Activated CD4-positive, alpha-beta T cell treated with anti-CD3 and anti-CD28 coated beads, Interleukin-2, amount 10 ng/mL, durations not matched to agents 7 days and 5 days (primary cell): Measurements from ENCODE around the gene ARL2BP. TPM values are rescaled to one million over a fixed set of nuclear protein-coding genes. Genes with fewer than 3 reads are reported as not detected.

Source experiments
- CTCF ChIA-PET: fragments of 350-600 bp; sonication (Branson Sonifier 250); formaldehyde crosslinking; loops from one replicate; lab custom pipeline; 2021; ENCODE audit warnings: antibody characterized with exemption; lab: Charles Lee
- POLR2A ChIA-PET: fragments of 350-600 bp; sonication (Branson Sonifier 250); formaldehyde crosslinking; loops from one replicate; lab custom pipeline; 2021; ENCODE audit warnings: antibody characterized with exemption; lab: Charles Lee
- DNase-seq: peaks from one replicate; pipeline ENCODE4 v3.0.0-alpha.2; 2020
- H3K27ac Mint-ChIP-seq: one replicate; pipeline ENCODE4 v1.8.0; 2021; ENCODE audit warnings: mild to moderate bottlenecking, moderate library complexity, mixed read lengths
- H3K27me3 Mint-ChIP-seq: one replicate; pipeline ENCODE4 v1.8.0; 2021; ENCODE audit warnings: mixed read lengths
- H3K36me3 Mint-ChIP-seq: one replicate; pipeline ENCODE4 v1.8.0; 2021; ENCODE audit warnings: low read depth, mixed read lengths
- H3K4me1 Mint-ChIP-seq: one replicate; pipeline ENCODE4 v1.8.0; 2021; ENCODE audit warnings: mixed read lengths
- H3K4me3 Mint-ChIP-seq: one replicate; pipeline ENCODE4 v1.8.0; 2021; ENCODE audit warnings: mild to moderate bottlenecking, moderate library complexity, mixed read lengths
- H3K9me3 Mint-ChIP-seq: one replicate; pipeline ENCODE4 v1.8.0; 2021; ENCODE audit warnings: mixed read lengths
- total RNA-seq, 2 experiments: library from RNA; stranded (reverse); gene quantifications; one replicate each; pipeline ENCODE4 v1.2.3, GENCODE V29; 2021

Gene ARL2BP
- total RNA-seq, 2 experiments from 2014 or later, result 35.0 to 36.7 TPM

DNA sequence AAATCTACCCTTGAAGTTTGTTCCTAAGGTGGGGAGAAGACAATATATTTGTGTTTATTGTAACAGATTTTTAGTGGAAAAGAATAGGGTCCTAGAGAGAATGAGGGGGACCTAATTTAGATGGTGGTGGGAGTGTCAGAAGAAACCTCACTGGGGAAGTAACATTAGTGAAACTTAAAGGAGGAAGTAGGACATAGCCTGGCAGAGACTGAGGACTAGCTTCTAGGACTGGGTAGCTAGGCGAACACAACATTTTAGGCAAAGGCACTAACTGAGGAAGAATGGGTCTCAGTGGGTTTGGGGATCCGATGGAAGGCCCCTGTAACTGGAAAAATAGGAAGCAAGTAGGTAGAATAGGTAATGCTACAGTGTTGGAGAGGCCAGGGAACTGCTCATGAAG is 4.2 kb upstream of the ARL2BP start:
- Mint-ChIP-seq H3K36me3 (peaks cover 27% of the 10 kb centered on the region), H3K4me1 (peaks cover 20% of the 10 kb centered on the region), H3K4me3 (no peak overlapping the region), H3K27ac (no peak overlapping the region), H3K27me3 (no peaks in the 10 kb centered on the region), H3K9me3 (no peaks in the 10 kb centered on the region)
- DNase-seq, result no peak
- ChIA-PET POLR2A (no interaction called here), CTCF (no interaction called here)

DNA sequence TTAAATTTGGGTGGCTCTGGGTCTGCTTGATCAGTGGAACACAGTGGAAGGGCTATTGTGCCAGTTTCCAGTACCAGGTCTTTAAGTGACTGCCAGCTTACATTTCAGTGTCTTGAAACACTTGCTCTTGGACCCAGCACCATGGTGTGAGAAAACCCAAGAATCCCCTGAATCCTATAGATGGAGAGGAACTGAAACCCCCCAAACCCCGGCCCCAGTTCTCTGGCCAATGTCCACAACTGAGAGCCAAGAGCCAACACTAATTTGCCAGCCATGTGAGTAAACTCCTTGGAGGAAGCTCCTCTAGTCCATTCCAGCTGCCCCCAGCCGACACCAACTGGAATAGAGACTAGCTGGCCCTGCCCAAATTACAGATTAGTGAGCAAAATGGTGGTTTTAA is 2.4 kb upstream of the ARL2BP start:
- Mint-ChIP-seq H3K9me3 (no peaks in the 10 kb centered on the region), H3K27ac (no peak overlapping the region), H3K36me3 (peaks cover 28% of the 10 kb centered on the region), H3K27me3 (no peaks in the 10 kb centered on the region), H3K4me1 (peaks cover 19% of the 10 kb centered on the region), H3K4me3 (no peak overlapping the region)
- ChIA-PET CTCF (no interaction called here), POLR2A (no interaction called here)
- DNase-seq, result no peak

DNA sequence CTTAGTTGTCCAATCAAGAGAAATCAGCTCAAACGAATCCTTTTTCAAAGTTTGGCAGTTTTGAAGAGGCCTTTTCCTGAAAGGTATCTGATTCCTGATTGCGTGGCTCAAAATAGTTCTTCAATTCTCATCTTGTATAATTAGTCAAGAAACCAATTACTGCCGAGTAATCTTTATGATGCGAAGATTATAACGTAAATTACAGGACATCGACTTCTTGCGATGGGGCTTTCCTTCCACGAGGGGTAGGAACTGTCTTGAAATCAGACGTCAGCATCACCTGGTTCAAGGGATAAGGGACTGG is 644 bp upstream of the ARL2BP start:
- DNase-seq, result no peak
- H3K4me3 Mint-ChIP-seq, result peak overlapping the region; percentile 85
- H3K27ac Mint-ChIP-seq, result peak overlapping the region; percentile 91
- peaks cover 24% of the 10 kb centered on the region for H3K36me3 Mint-ChIP-seq
- peaks cover 19% of the 10 kb centered on the region for H3K4me1 Mint-ChIP-seq
- ChIA-PET CTCF (interaction anchor here (1.3 kb wide), 1 partner anchor 487 kb away, joined by 3 read pairs; no protein-coding TSS in a partner anchor), POLR2A (no interaction called here)
- no peaks in the 10 kb centered on the region for H3K27me3 Mint-ChIP-seq
- no peaks in the 10 kb centered on the region for H3K9me3 Mint-ChIP-seq

DNA sequence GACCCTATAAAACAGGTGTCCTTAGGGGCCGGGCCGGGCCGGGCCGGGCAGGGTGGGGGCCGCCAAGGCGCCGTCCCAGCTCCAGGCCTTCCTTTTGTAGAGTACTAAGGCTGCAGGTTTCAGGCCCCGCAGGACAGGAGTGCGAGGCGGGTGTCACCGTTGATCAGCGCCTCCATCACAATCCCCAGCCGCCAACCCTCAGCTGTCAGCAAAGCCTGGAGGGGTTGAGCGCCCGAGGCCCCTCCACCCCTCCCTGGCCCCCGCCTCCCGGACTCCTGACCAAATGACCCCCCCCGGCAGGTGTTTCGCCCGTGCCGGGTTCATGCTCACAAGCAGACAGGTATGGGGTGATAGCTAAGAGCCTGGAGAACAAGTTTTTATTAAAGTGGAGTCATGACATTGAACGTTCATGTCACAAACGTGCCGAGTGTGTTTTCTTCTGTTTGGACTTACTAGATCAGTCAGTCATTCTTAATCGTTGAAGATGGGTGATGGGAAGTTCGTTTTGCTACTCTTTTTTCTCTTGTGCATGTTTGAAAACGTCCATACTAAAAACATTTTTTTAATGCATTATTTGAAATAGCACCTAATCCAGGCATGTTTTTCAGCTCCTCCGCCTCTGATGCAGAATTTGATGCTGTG is 534 bp downstream of the ARL2BP start:
- Mint-ChIP-seq H3K36me3 (peaks cover 29% of the 10 kb centered on the region), H3K4me3 (peak overlapping the region; percentile 85), H3K27me3 (no peaks in the 10 kb centered on the region), H3K27ac (peak overlapping the region; percentile 67), H3K9me3 (no peaks in the 10 kb centered on the region), H3K4me1 (peaks cover 21% of the 10 kb centered on the region)
- POLR2A ChIA-PET, result no interaction called here
- DNase-seq, result no peak
- CTCF ChIA-PET, result interaction anchor here (0.8 to 1.1 kb wide), 2 partner anchors 32 to 35 kb away, joined by 3 read pairs; no protein-coding TSS in a partner anchor

DNA sequence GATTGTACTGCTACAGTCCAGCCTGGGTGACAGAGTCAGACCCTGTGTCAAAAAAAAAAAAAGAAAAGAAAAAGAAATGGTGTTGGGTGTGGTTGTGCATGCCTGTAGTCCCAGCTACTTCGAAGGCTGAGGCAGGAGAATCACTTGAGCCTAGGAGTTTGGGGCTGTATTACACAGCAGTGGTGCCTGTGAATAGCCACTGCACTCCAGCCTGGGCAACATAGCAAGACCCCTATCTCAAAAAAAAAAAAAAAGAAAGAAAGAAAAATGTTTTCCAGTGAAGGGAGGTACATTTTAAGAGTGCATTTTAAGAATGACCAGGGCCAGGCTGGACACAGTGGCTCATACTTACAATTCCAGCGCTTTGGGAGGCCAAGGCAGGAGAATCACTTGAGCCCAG is 6.3 kb downstream of the ARL2BP start:
- ChIA-PET POLR2A (no interaction called here), CTCF (interaction anchor here (0.6 kb wide), 1 partner anchor 438 kb away, joined by 3 read pairs; no protein-coding TSS in a partner anchor)
- Mint-ChIP-seq H3K4me1 (peaks cover 2% of the 10 kb centered on the region), H3K4me3 (no peak overlapping the region), H3K9me3 (peaks cover 3% of the 10 kb centered on the region), H3K36me3 (peaks cover 45% of the 10 kb centered on the region), H3K27ac (no peak overlapping the region), H3K27me3 (no peaks in the 10 kb centered on the region)
- no peak for DNase-seq

DNA sequence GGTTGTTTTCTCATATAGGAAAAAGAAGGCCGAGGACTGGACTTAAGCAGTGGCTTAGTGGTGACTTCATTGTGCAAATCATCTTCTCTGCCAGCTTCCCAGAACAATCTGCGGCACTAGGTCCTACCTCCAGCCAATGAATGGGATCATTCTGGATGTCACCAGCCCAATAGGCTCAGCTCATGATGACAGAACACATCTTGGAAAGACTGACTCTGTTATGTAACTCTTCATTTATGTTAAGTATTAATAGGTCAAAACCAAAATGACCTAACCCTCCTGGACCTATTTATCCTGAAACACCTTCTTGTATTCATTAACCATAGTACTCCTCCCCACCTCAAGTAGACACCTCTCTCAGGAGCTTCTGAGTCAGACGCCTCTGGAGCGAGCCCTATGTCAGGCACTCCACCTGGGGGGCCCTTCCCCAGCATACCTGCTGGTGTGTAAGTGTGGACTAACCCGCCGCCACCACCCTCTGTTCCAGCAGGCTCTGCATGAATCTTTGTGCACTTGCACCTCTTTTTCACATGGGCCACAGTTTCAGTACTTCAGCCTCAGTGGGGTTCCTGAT is 7.2 kb downstream of the ARL2BP start:
- no peak overlapping the region for H3K4me3 Mint-ChIP-seq

DNA sequence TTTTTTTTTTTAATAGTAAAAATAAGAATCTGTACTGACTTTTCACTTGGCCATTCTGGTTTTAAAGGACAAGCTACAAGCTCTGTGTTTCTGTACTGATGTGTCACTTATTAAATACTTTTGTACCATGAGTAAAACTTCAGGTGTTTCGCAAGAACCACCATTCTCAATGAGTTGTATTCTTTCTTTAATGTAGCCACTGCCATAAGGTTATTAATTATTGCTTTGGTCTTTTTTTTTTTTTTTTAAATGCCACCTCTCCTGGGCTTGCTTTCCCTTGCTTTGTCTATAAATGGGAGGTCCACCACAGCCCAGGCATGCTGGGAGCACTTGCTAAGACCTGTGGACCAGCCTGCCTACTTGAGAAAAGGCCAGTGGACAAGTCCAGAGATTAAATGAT is 8.4 kb downstream of the ARL2BP start:
- H3K27ac Mint-ChIP-seq, result no peak overlapping the region
- H3K36me3 Mint-ChIP-seq, result peaks cover 35% of the 10 kb centered on the region
- H3K27me3 Mint-ChIP-seq, result no peaks in the 10 kb centered on the region
- ChIA-PET CTCF (no interaction called here), POLR2A (interaction anchor here (0.6 kb wide), 1 partner anchor 160 kb away, joined by 3 read pairs; no protein-coding TSS in a partner anchor)
- H3K9me3 Mint-ChIP-seq, result peaks cover 3% of the 10 kb centered on the region
- H3K4me3 Mint-ChIP-seq, result no peak overlapping the region
- no peak for DNase-seq
- peaks cover 2% of the 10 kb centered on the region for H3K4me1 Mint-ChIP-seq

More for the DNA sequence above, 7.2 kb downstream of the ARL2BP start:
- CTCF ChIA-PET, result interaction anchor here (0.5 kb wide), 1 partner anchor 276 kb away, joined by 3 read pairs; no protein-coding TSS in a partner anchor
- Mint-ChIP-seq H3K4me1 (peaks cover 2% of the 10 kb centered on the region), H3K27ac (no peak overlapping the region), H3K27me3 (no peaks in the 10 kb centered on the region), H3K36me3 (peaks cover 42% of the 10 kb centered on the region), H3K9me3 (peaks cover 3% of the 10 kb centered on the region)
- POLR2A ChIA-PET, result no interaction called here
- no peak for DNase-seq

DNA sequence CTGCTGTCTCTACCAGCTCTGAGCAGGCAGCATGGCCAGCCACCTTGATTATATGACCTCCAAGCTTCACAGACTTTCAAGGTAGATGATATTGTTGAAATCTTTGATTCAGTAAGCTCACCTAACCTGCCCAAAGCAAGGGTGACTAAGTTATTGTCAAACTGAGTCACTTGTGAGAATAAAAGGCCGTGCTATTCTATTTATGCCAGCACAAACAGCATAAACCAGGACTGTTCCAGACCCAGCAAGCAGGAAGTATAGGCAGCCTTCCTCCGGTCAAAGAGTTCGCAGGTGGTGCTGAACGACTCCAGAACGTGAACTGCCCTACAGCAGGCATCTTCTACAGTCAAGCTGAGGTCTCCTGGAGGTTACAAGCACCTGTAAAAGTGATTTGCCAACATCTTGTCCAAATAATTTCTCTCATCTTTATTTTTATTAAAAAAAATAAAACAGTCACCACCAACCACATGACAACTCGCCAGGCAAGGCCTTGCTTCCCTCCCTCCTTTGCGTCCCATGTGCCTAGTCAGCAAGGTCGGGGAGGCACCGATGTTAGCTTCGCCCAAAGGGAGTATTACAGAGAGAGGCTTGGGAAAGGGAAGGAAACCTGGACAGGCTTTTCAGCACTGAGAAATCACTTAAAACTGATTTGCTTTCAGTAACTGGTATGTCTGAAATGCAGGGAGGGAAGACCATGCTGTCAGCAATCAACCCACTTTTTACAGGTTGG is 10.8 kb downstream of the ARL2BP start:
- peaks cover 11% of the 10 kb centered on the region for H3K4me1 Mint-ChIP-seq
- no peak overlapping the region for H3K27ac Mint-ChIP-seq
- H3K36me3 Mint-ChIP-seq, result peaks cover 18% of the 10 kb centered on the region
- POLR2A ChIA-PET, result interaction anchor here (0.6 kb wide), 1 partner anchor 135 kb away, joined by 5 read pairs; no protein-coding TSS in a partner anchor
- no peak for DNase-seq
- H3K27me3 Mint-ChIP-seq, result no peaks in the 10 kb centered on the region
- CTCF ChIA-PET, result interaction anchor here (0.6 to 1.8 kb wide), 3 partner anchors 8 to 35 kb away, joined by 3 to 6 read pairs (median 3); no protein-coding TSS in a partner anchor
- no peak overlapping the region for H3K4me3 Mint-ChIP-seq
- peaks cover 3% of the 10 kb centered on the region for H3K9me3 Mint-ChIP-seq

DNA sequence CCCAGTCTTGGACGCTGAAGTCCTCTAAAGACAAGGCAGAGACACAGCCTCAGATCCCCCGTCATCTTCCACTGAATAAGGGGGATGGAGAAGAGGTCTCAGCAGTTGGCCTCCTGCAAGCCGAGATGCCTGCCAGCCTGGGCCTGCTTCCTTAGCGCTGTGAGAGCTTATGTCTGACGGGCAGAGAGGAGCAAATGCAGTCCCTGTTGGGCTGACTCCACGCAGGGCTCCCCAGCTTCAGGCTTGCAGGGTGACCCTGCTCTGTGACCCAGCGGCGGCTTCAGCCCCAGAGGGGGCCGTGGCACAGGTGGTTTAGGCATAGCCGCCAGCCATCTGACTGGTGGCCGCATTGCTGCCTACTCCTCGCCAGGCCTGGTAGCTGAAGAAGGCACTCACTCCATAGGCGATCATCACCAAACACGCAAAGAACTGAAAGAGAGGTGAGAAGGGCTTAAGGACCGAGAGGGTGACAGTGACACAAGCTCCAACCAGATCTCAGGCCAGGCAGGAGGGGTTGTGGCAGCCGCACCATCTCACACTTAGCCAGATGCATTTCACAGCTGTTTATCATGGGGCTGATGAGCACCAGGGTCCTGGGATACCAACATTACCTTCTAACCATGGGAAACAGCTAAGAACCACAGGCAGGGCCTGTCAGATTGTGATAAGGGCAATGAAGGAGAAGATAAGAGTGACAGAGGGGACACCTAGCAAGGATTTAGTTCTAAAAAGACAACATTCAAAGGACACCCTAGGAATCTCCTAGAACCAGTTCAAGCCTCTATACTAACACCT is 11.7 kb downstream of the ARL2BP start:
- Mint-ChIP-seq H3K4me1 (peaks cover 11% of the 10 kb centered on the region), H3K36me3 (peaks cover 14% of the 10 kb centered on the region), H3K9me3 (peaks cover 3% of the 10 kb centered on the region), H3K27me3 (no peaks in the 10 kb centered on the region), H3K4me3 (no peak overlapping the region), H3K27ac (no peak overlapping the region)
- ChIA-PET CTCF (interaction anchor here (1.1 kb wide), 1 partner anchor 9 kb away, joined by 3 read pairs; no protein-coding TSS in a partner anchor), POLR2A (no interaction called here)
- DNase-seq, result no peak

DNA sequence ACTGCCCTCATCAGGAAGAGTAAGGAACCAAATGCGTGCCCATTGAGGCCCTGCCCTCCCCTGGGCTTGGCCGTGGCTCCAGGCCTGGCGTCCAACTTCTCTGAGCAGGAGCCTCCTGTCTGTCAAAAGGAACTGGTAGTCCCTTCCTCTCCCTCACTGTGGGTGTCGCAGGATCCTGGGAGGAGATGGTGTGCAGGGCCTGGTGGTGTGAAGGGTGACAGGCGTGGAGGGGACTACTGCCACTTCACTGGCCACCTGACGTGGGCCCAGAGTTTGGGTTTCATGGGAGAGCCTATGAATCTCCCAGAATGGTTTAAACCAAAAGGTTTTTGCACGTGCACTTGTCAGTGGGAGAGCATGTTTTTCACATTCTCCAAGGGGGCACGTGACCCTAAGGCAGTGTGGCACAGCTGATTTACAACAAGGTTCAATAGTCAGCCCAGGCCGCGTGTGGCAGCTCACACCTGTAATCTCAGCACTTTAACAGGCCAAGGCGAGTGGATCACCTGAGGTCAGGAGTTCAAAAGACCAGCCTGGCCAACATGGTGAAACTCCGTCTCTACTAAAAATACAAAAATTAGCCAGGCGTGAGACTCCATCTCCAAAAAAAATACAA is 12.5 kb downstream of the ARL2BP start:
- peaks cover 11% of the 10 kb centered on the region for H3K4me1 Mint-ChIP-seq
- ChIA-PET POLR2A (no interaction called here), CTCF (interaction anchor here (1.1 kb wide), 1 partner anchor 10 kb away, joined by 3 read pairs; no protein-coding TSS in a partner anchor)
- H3K4me3 Mint-ChIP-seq, result no peak overlapping the region
- DNase-seq, result no peak
- peaks cover under 1% of the 10 kb centered on the region for H3K9me3 Mint-ChIP-seq
- H3K36me3 Mint-ChIP-seq, result peaks cover 7% of the 10 kb centered on the region
- H3K27me3 Mint-ChIP-seq, result no peaks in the 10 kb centered on the region
- no peak overlapping the region for H3K27ac Mint-ChIP-seq

DNA sequence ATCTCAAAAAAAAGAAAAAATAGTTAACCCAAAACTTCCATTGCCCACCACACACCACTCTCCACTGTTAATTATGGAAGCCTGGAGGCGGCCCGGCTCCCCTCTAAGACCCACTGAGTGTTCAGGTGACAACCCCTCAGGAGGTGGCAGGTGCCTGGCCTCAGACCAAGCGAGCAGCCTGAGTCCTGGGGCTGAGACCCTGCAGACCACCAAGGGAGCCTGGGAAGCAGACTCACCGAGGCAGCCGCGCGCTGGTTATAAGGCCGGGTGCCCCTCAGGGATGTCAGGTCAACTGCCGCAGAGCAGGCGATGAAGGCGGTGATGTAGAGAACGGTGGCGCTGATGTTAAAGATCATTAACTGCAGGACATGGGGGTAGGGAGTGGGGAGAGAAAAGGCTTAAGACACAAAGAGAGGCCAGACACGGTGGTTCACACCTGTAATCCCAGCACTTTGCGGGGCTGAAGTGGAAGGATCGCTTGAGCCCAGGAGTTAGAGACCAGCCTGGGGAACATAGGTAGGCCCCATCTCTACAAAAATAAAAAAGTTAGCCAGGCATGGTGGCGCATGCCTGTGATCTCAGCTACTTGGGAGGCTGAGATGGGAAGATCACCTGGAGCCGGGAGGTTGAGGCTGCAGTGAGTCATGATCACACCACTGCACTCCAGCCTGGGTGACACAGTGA is 13.3 kb downstream of the ARL2BP start:
- Mint-ChIP-seq H3K4me1 (peaks cover 11% of the 10 kb centered on the region), H3K36me3 (no peaks in the 10 kb centered on the region), H3K4me3 (no peak overlapping the region), H3K27ac (no peak overlapping the region), H3K27me3 (no peaks in the 10 kb centered on the region), H3K9me3 (no peaks in the 10 kb centered on the region)
- POLR2A ChIA-PET, result no interaction called here
- DNase-seq, result no peak
- CTCF ChIA-PET, result interaction anchor here (1.6 kb wide), 1 partner anchor 293 kb away, joined by 3 read pairs; no protein-coding TSS in a partner anchor
